GM23338 (cell line): ENCODE measurements around the gene ALG6. TPM values are rescaled to one million over a fixed set of nuclear protein-coding genes. Genes with fewer than 3 reads are reported as not detected.

Experiments
- ATAC-seq: fragments of 200-7000 bp; cut with Tn5 transposase; 3 replicates; pipeline ENCODE4 v1.9.1; 2020
- DNase-seq: peaks from one replicate; pipeline ENCODE4 v3.0.0-alpha.2; 2015; ENCODE audit warnings: low spot score
- H2AFZ ChIP-seq: fragments of 200-600 bp; sonication (generic); 2 replicates; pipeline ENCODE4 v1.8.0; 2016; ENCODE audit warnings: antibody characterized with exemption, mild to moderate bottlenecking, moderate library complexity
- H3F3A ChIP-seq: fragments of 200-600 bp; sonication (generic); replicated peaks from 2 replicates; pipeline ENCODE4 v1.8.0; 2017; ENCODE audit warnings: antibody characterized with exemption, mixed run types, low read depth
- H3K27ac ChIP-seq: fragments of 200-600 bp; sonication (generic); 2 replicates; pipeline ENCODE4 v1.6.1; 2016; ENCODE audit warnings: low read depth
- H3K27me3 ChIP-seq: fragments of 200-600 bp; sonication (generic); 2 replicates; pipeline ENCODE4 v1.8.0; 2016; ENCODE audit warnings: mild to moderate bottlenecking, mixed run types, moderate library complexity; ENCODE audit not compliant: insufficient read depth
- H3K36me3 ChIP-seq: fragments of 200-600 bp; sonication (generic); 2 replicates; pipeline ENCODE4 v1.8.0; 2016; ENCODE audit warnings: mild to moderate bottlenecking; ENCODE audit not compliant: insufficient read depth
- H3K4me1 ChIP-seq: fragments of 200-600 bp; sonication (generic); 2 replicates; pipeline ENCODE4 v1.8.0; 2016; ENCODE audit warnings: mild to moderate bottlenecking, moderate library complexity; ENCODE audit not compliant: insufficient read depth
- H3K4me2 ChIP-seq: fragments of 200-600 bp; sonication (generic); 2 replicates; pipeline ENCODE4 v1.7.1; 2017; ENCODE audit warnings: mixed run types
- H3K4me3 ChIP-seq: fragments of 200-600 bp; sonication (generic); 2 replicates; pipeline ENCODE4 v1.6.1; 2016; ENCODE audit warnings: mixed run types
- H3K79me2 ChIP-seq: fragments of 200-600 bp; sonication (generic); replicated peaks from 2 replicates; pipeline ENCODE4 v1.8.0; 2017; ENCODE audit warnings: mild to moderate bottlenecking; ENCODE audit not compliant: insufficient read depth
- H3K9me2 ChIP-seq: fragments of 200-600 bp; sonication (generic); 2 replicates; pipeline ENCODE4 v1.8.0; 2017; ENCODE audit not compliant: insufficient read depth
- H4K20me1 ChIP-seq: fragments of 200-600 bp; sonication (generic); replicated peaks from 2 replicates; pipeline ENCODE4 v1.8.0; 2017; ENCODE audit warnings: mild to moderate bottlenecking; ENCODE audit not compliant: insufficient read depth
- H3K27ac Mint-ChIP-seq: 2 replicates; pipeline ENCODE4 v1.8.0; 2020; ENCODE audit warnings: inconsistent platforms, mild to moderate bottlenecking, moderate library complexity, mixed read lengths
- H3K27me3 Mint-ChIP-seq: 3 replicates; pipeline ENCODE4 v1.8.0; 2022; ENCODE audit warnings: low read depth, mild to moderate bottlenecking, moderate library complexity, mixed read lengths, inconsistent platforms; ENCODE audit not compliant: insufficient read depth, poor library complexity
- H3K36me3 Mint-ChIP-seq: 3 replicates; pipeline ENCODE4 v1.8.0; 2021; ENCODE audit warnings: low read depth, mild to moderate bottlenecking, inconsistent platforms, moderate library complexity, mixed read lengths
- H3K4me1 Mint-ChIP-seq: 3 replicates; pipeline ENCODE4 v1.8.0; 2020; ENCODE audit warnings: mild to moderate bottlenecking, inconsistent platforms, mixed read lengths
- H3K4me3 Mint-ChIP-seq: 3 replicates; pipeline ENCODE4 v1.8.0; 2021; ENCODE audit warnings: moderate library complexity, mild to moderate bottlenecking, inconsistent platforms, mixed read lengths
- H3K9me3 Mint-ChIP-seq: 3 replicates; pipeline ENCODE4 v1.8.0; 2020; ENCODE audit warnings: moderate library complexity, mild to moderate bottlenecking, inconsistent platforms, mixed read lengths
- EZH2 ChIP-seq: fragments of 200-600 bp; sonication (generic); IDR thresholded peaks from one replicate; pipeline ENCODE4 v1.8.0; 2017; ENCODE audit warnings: antibody characterized with exemption, mild to moderate bottlenecking, low read depth; ENCODE audit not compliant: unreplicated experiment
- EZH2phosphoT487 ChIP-seq: fragments of 200-600 bp; sonication (generic); IDR thresholded peaks from one replicate; pipeline ENCODE4 v1.8.1; 2018; ENCODE audit warnings: antibody characterized with exemption; ENCODE audit not compliant: unreplicated experiment
- NANOG ChIP-seq: IDR thresholded peaks from 2 replicates; pipeline ENCODE4 v1.6.1; 2016; ENCODE audit warnings: antibody characterized with exemption, borderline replicate concordance
- POLR2AphosphoS5 ChIP-seq: IDR thresholded peaks from 2 replicates; pipeline ENCODE4 v1.6.1; 2016; ENCODE audit warnings: antibody characterized with exemption, low read depth
- ZNF114 ChIP-seq: fragments of 250-450 bp; sonication (Bioruptor Pico); IDR thresholded peaks from 2 replicates; pipeline ENCODE4 v1.5.0; 2020; ENCODE audit warnings: mild to moderate bottlenecking, moderate library complexity
- ZNF331 ChIP-seq: fragments of 250-450 bp; sonication (Bioruptor Pico); IDR thresholded peaks from 2 replicates; pipeline ENCODE4 v1.5.0; 2020; ENCODE audit warnings: low read depth, mild to moderate bottlenecking, moderate library complexity
- ZNF462 ChIP-seq: fragments of 250-450 bp; sonication (Bioruptor Pico); IDR thresholded peaks from 2 replicates; pipeline ENCODE4 v1.5.0; 2020; ENCODE audit warnings: mild to moderate bottlenecking, moderate library complexity
- polyA plus RNA-seq: library from polyadenylated mRNA; unstranded; fragments of >200 nt; fragmentation: Nextera tagmentation; extraction: Ambion mirVana; gene quantifications from 2 replicates; pipeline ENCODE4 v1.2.1, GENCODE V29; 2016
- total RNA-seq: library from RNA; depleted of rRNA; stranded (reverse); fragments of >200 nt; shearing (Covaris generic); gene quantifications from 2 replicates; pipeline ENCODE4 v1.2.3, GENCODE V29; 2014

The ALG6 gene
- total and polyA plus RNA-seq, 2 experiments from 2014 or later, result 24.1 to 34.6 TPM

- TF ChIP-seq ZNF462 (CRISPR knock-in tag) (no peak), POLR2AphosphoS5 (no peak)
Measured at GRCh38 chr1:63407002-63407401, 39.6 kb downstream of the ALG6 start (continued).

GRCh38 chr1:63408331-63408730, 40.9 kb downstream of the ALG6 start:
- Histone ChIP-seq H3K27me3 (no peaks in the 10 kb centered on the region), H3K79me2 (no peaks in the 10 kb centered on the region), H3K4me1 (no peaks in the 10 kb centered on the region), H3K36me3 (no peaks in the 10 kb centered on the region), H3F3A (no peaks in the 10 kb centered on the region), H3K4me3 (no peak overlapping the region), H3K9me2 (no peaks in the 10 kb centered on the region), H2AFZ (no peak overlapping the region), H3K27ac (no peak overlapping the region), H3K4me2 (no peak overlapping the region), H4K20me1 (0 out of 2 replicates have a peak, but pooled peaks cover 4% of the 10 kb centered on the region)
- peaks cover 7% of the 10 kb centered on the region; the same call in 2 of the 3 replicates for H3K4me1 Mint-ChIP-seq
- H3K27ac Mint-ChIP-seq, result no peak overlapping the region
- no peak overlapping the region for H3K4me3 Mint-ChIP-seq
- no peak for ATAC-seq
- no peaks in the 10 kb centered on the region for H3K36me3 Mint-ChIP-seq
- no peaks in the 10 kb centered on the region for H3K9me3 Mint-ChIP-seq
- DNase-seq, result no peak
- no peaks in the 10 kb centered on the region for H3K27me3 Mint-ChIP-seq
- TF ChIP-seq EZH2phosphoT487 (no peak), NANOG (no peak), ZNF114 (CRISPR knock-in tag) (no peak), ZNF462 (CRISPR knock-in tag) (no peak), ZNF331 (CRISPR knock-in tag) (no peak), EZH2 (no peak)
